ENCODE results near the gene DEFB127. TPM values are rescaled to one million over a fixed set of nuclear protein-coding genes. Genes with fewer than 3 reads are reported as not detected.

The DEFB127 gene
- total and polyA plus RNA-seq, 2 experiments from 2014 or later = not detected

- Histone ChIP-seq H3K9me2 (ENCODE audit: insufficient read depth) (no peaks in the 10 kb centered on the region), H3K27ac (no peak overlapping the region), H4K20me1 (ENCODE audit: insufficient read depth) (no peaks in the 10 kb centered on the region), H3K27me3 (replicated peaks; ENCODE audit: insufficient read depth) (no peaks in the 10 kb centered on the region), H2AFZ (no peak overlapping the region), H3K4me2 (ENCODE audit: unreplicated experiment) (no peak overlapping the region), H3K36me3 (ENCODE audit: low read depth) (no peaks in the 10 kb centered on the region), H3F3A (ENCODE audit: insufficient read depth) (no peaks in the 10 kb centered on the region), H3K79me2 (ENCODE audit: insufficient read depth) (no peaks in the 10 kb centered on the region), H3K4me3 (no peak overlapping the region), H3K4me1 (ENCODE audit: insufficient read depth) (no peaks in the 10 kb centered on the region), H3K9me3 (ENCODE audit: low read depth) (no peaks in the 10 kb centered on the region), H3K9ac (no peak overlapping the region)
- DNase-seq = peak; percentile 1
- whole genome bisulfite sequencing, 2 experiments (ENCODE audit: low coverage in 1 of 2, low lambda C conversion rate in 2 of 2, missing lambda C conversion rate in 2 of 2) = 48 to 56% methylated on average over 11 of the region's 11 CpGs
- in situ Hi-C loops (cut with MboI) = no loop called here
- TF ChIP-seq EZH2phosphoT487 (IDR thresholded peaks at IDR 0.05; ENCODE audit: insufficient read depth, low read depth) = no peak
- no peak for TF ChIP-seq EZH2 (IDR thresholded peaks at IDR 0.05; ENCODE audit: insufficient read depth, poor library complexity, severe bottlenecking)
These were observed 19.4 kb upstream of the DEFB127 start for GRCh38 chr20:137668-138490.

GRCh38 chr20:142290-142689 is 15.0 kb upstream of the DEFB127 start, which contains the start of gene DEFB126:
Gene DEFB126, plus strand, starts transcription at chr20:142590. Its CDS starts 39 bp downstream, at chr20:142629.
- Histone ChIP-seq H4K20me1 (ENCODE audit: insufficient read depth) (no peaks in the 10 kb centered on the region), H3F3A (ENCODE audit: insufficient read depth) (no peaks in the 10 kb centered on the region), H2AFZ (no peak within 1 kb of the TSS), H3K9me2 (ENCODE audit: insufficient read depth) (no peaks in the 10 kb centered on the region), H3K4me2 (ENCODE audit: unreplicated experiment) (no peak within 1 kb of the TSS), H3K27me3 (replicated peaks; ENCODE audit: insufficient read depth) (no peaks in the 10 kb centered on the region; the same call in 1 of the 2 replicates), H3K36me3 (ENCODE audit: low read depth) (no peaks in the 10 kb centered on the region), H3K4me1 (ENCODE audit: insufficient read depth) (no peaks in the 10 kb centered on the region), H3K27ac (no peak within 1 kb of the TSS), H3K79me2 (ENCODE audit: insufficient read depth) (no peaks in the 10 kb centered on the region), H3K9ac (no peak within 1 kb of the TSS), H3K4me3 (no peak within 1 kb of the TSS), H3K9me3 (ENCODE audit: low read depth) (no peaks in the 10 kb centered on the region)
- TF ChIP-seq EZH2phosphoT487 (IDR thresholded peaks at IDR 0.05; ENCODE audit: insufficient read depth, low read depth) (no peak), EZH2 (IDR thresholded peaks at IDR 0.05; ENCODE audit: insufficient read depth, poor library complexity, severe bottlenecking) (no peak)
- 8 to 19% methylated on average over 1 of the region's 1 CpG for WGBS, 2 experiments (ENCODE audit: low coverage in 1 of 2, low lambda C conversion rate in 2 of 2, missing lambda C conversion rate in 2 of 2)
- DNase-seq = no peak
- in situ Hi-C loops (cut with MboI) = no loop called here

- Histone ChIP-seq H3K9me3 (ENCODE audit: low read depth) (no peaks in the 10 kb centered on the region), H2AFZ (no peak overlapping the region), H3K27ac (no peak overlapping the region), H3K27me3 (replicated peaks; ENCODE audit: insufficient read depth) (no peaks in the 10 kb centered on the region; the same call in 1 of the 2 replicates), H3K79me2 (ENCODE audit: insufficient read depth) (no peaks in the 10 kb centered on the region), H3K36me3 (ENCODE audit: low read depth) (no peaks in the 10 kb centered on the region), H3K4me3 (no peak overlapping the region), H3K9me2 (ENCODE audit: insufficient read depth) (no peaks in the 10 kb centered on the region), H3K9ac (no peak overlapping the region), H3F3A (ENCODE audit: insufficient read depth) (no peaks in the 10 kb centered on the region), H3K4me2 (ENCODE audit: unreplicated experiment) (no peak overlapping the region), H4K20me1 (ENCODE audit: insufficient read depth) (no peaks in the 10 kb centered on the region), H3K4me1 (ENCODE audit: insufficient read depth) (no peaks in the 10 kb centered on the region)
- TF ChIP-seq EZH2 (IDR thresholded peaks at IDR 0.05; ENCODE audit: insufficient read depth, poor library complexity, severe bottlenecking) = no peak
- no peak for TF ChIP-seq EZH2phosphoT487 (IDR thresholded peaks at IDR 0.05; ENCODE audit: insufficient read depth, low read depth)
- in situ Hi-C loops (cut with MboI) = no loop called here
- DNase-seq = no peak
- 26 to 34% methylated on average over 2 of the region's 2 CpGs for WGBS, 2 experiments (ENCODE audit: low coverage in 1 of 2, low lambda C conversion rate in 2 of 2, missing lambda C conversion rate in 2 of 2)
These were observed 11.4 kb upstream of the DEFB127 start for GRCh38 chr20:145877-146276.

- H3K9me2 ChIP-seq (ENCODE audit: insufficient read depth) = no peaks in the 10 kb centered on the region
- no peak overlapping the region for H3K4me3 ChIP-seq
- H3K27me3 ChIP-seq (replicated peaks; ENCODE audit: insufficient read depth) = no peaks in the 10 kb centered on the region; the same call in none of the 2 replicates
- no peak overlapping the region for H2AFZ ChIP-seq
- no peak overlapping the region for H3K4me2 ChIP-seq (ENCODE audit: unreplicated experiment)
- no peak overlapping the region for H3K9ac ChIP-seq
- H3F3A ChIP-seq (ENCODE audit: insufficient read depth) = no peaks in the 10 kb centered on the region
- no peaks in the 10 kb centered on the region for H3K36me3 ChIP-seq (ENCODE audit: low read depth)
- no peaks in the 10 kb centered on the region for H3K79me2 ChIP-seq (ENCODE audit: insufficient read depth)
- in situ Hi-C loops (cut with MboI) = no loop called here
- no peaks in the 10 kb centered on the region for H4K20me1 ChIP-seq (ENCODE audit: insufficient read depth)
- H3K9me3 ChIP-seq (ENCODE audit: low read depth) = no peaks in the 10 kb centered on the region
- no peak overlapping the region for H3K27ac ChIP-seq
- DNase-seq = no peak
- 15 to 16% methylated on average over 1 of the region's 1 CpG for WGBS, 2 experiments (ENCODE audit: low coverage in 1 of 2, low lambda C conversion rate in 2 of 2, missing lambda C conversion rate in 2 of 2)
- H3K4me1 ChIP-seq (ENCODE audit: insufficient read depth) = no peaks in the 10 kb centered on the region
- TF ChIP-seq EZH2phosphoT487 (IDR thresholded peaks at IDR 0.05; ENCODE audit: insufficient read depth, low read depth) = no peak
- no peak for TF ChIP-seq EZH2 (IDR thresholded peaks at IDR 0.05; ENCODE audit: insufficient read depth, poor library complexity, severe bottlenecking)
These were observed 5.1 kb upstream of the DEFB127 start for GRCh38 chr20:152131-152530.
